Activated CD8-positive, alpha-beta T cell treated with anti-CD3 and anti-CD28 coated beads for 36 hours (primary cell): Measurements from ENCODE around the gene TDRKH. TPM values are rescaled to one million over a fixed set of nuclear protein-coding genes. Genes with fewer than 3 reads are reported as not detected.

Experiments
- ATAC-seq: fragments of 200-7000 bp; cut with Tn5 transposase; one replicate; pipeline ENCODE4 v1.10.0; 2021; ENCODE audit warnings: mild to moderate bottlenecking, moderate library complexity
- CTCF ChIA-PET: fragments of 350-600 bp; sonication (Branson Sonifier 250); formaldehyde crosslinking; loops from one replicate; lab custom pipeline; 2021; ENCODE audit warnings: antibody characterized with exemption; lab: Charles Lee
- POLR2A ChIA-PET: fragments of 350-600 bp; sonication (Branson Sonifier 250); formaldehyde crosslinking; loops from one replicate; lab custom pipeline; 2021; ENCODE audit warnings: antibody characterized with exemption; lab: Charles Lee
- DNase-seq: peaks from one replicate; pipeline ENCODE4 v3.0.0-alpha.2; 2020
- H3K27ac Mint-ChIP-seq: one replicate; pipeline ENCODE4 v1.8.0; 2021; ENCODE audit warnings: mild to moderate bottlenecking, mixed read lengths
- H3K27me3 Mint-ChIP-seq: one replicate; pipeline ENCODE4 v1.8.0; 2021; ENCODE audit warnings: mixed read lengths
- H3K36me3 Mint-ChIP-seq: one replicate; pipeline ENCODE4 v1.8.0; 2021; ENCODE audit warnings: low read depth, mixed read lengths
- H3K4me1 Mint-ChIP-seq: one replicate; pipeline ENCODE4 v1.8.0; 2021; ENCODE audit warnings: low read depth, mixed read lengths
- H3K4me3 Mint-ChIP-seq: one replicate; pipeline ENCODE4 v1.8.0; 2021; ENCODE audit warnings: mild to moderate bottlenecking, moderate library complexity, mixed read lengths
- H3K9me3 Mint-ChIP-seq: one replicate; pipeline ENCODE4 v1.8.0; 2021; ENCODE audit warnings: mixed read lengths
- CTCF ChIP-seq: fragments of 200-600 bp; IDR thresholded peaks from one replicate; pipeline ENCODE4 v1.8.0; 2022; ENCODE audit warnings: antibody characterized with exemption, mild to moderate bottlenecking
- intact Hi-C: fragments of 100-400 bp; cut with micrococcal nuclease; formaldehyde crosslinking; loops from one replicate; pipeline ENCODE4 v1.10.0; 2022
- total RNA-seq, 2 experiments: library from RNA; stranded (reverse); gene quantifications; one replicate each; pipeline ENCODE4 v1.2.3, GENCODE V29; 2021

Gene TDRKH
- total RNA-seq, 2 experiments from 2014 or later = 9.7 to 10.5 TPM

- H3K9me3 Mint-ChIP-seq = no peaks in the 10 kb centered on the region
Measured at GRCh38 chr1:151807766-151808165, 17.5 kb upstream of the TDRKH start.

GRCh38 chr1:151807131-151807530, 16.8 kb upstream of the TDRKH start:
- ChIA-PET CTCF (interaction anchor here (0.9 to 1.6 kb wide), 4 partner anchors 9 to 76 kb away, joined by 3 to 4 read pairs (median 3); no protein-coding TSS in a partner anchor), POLR2A (interaction anchor here (1.2 kb wide), 1 partner anchor 18 kb away, joined by 3 read pairs; the partner anchor contains the start of gene TDRKH)
- ATAC-seq (no peak), DNase-seq (no peak)
- no peak overlapping the region for H3K4me3 Mint-ChIP-seq
- H3K27ac Mint-ChIP-seq = no peak overlapping the region
- H3K27me3 Mint-ChIP-seq = no peaks in the 10 kb centered on the region
- H3K4me1 Mint-ChIP-seq = no peaks in the 10 kb centered on the region
- intact Hi-C loops = no loop called here
- no peaks in the 10 kb centered on the region for H3K9me3 Mint-ChIP-seq
- no peaks in the 10 kb centered on the region for H3K36me3 Mint-ChIP-seq
- TF ChIP-seq CTCF = no peak

More at GRCh38 chr1:151807766-151808165, 17.5 kb upstream of the TDRKH start:
- no peaks in the 10 kb centered on the region for H3K27me3 Mint-ChIP-seq
- DNase-seq (no peak), ATAC-seq (no peak)
- ChIA-PET POLR2A (interaction anchor here (1.0 to 1.2 kb wide), 2 partner anchors 10 to 18 kb away, joined by 4 to 5 read pairs; no protein-coding TSS in a partner anchor), CTCF (interaction anchor here (1.0 to 1.6 kb wide), 3 partner anchors 9 to 92 kb away, joined by 3 to 4 read pairs (median 3); no protein-coding TSS in a partner anchor)
- intact Hi-C loops = no loop called here
- no peak overlapping the region for H3K4me3 Mint-ChIP-seq
- no peaks in the 10 kb centered on the region for H3K36me3 Mint-ChIP-seq
- TF ChIP-seq CTCF = no peak
- H3K4me1 Mint-ChIP-seq = no peaks in the 10 kb centered on the region
- H3K27ac Mint-ChIP-seq = no peak overlapping the region

GRCh38 chr1:151806170-151806569, 15.9 kb upstream of the TDRKH start:
- no peaks in the 10 kb centered on the region for H3K36me3 Mint-ChIP-seq
- no peaks in the 10 kb centered on the region for H3K9me3 Mint-ChIP-seq
- no peak for DNase-seq
- H3K4me1 Mint-ChIP-seq = no peaks in the 10 kb centered on the region
- H3K27ac Mint-ChIP-seq = no peak overlapping the region
- ChIA-PET CTCF (interaction anchor here (1.1 kb wide), 1 partner anchor 53 kb away, joined by 3 read pairs; no protein-coding TSS in a partner anchor), POLR2A (interaction anchor here (1.2 kb wide), 1 partner anchor 17 kb away, joined by 3 read pairs; the partner anchor contains the start of gene TDRKH)
- no peak for TF ChIP-seq CTCF
- ATAC-seq = no peak
- H3K4me3 Mint-ChIP-seq = no peak overlapping the region
- no peaks in the 10 kb centered on the region for H3K27me3 Mint-ChIP-seq
- intact Hi-C loops = no loop called here

GRCh38 chr1:151805066-151805820, 14.9 kb upstream of the TDRKH start, which contains the start of gene LINGO4:
TSS of gene LINGO4 (minus strand) at chr1:151805419. CDS start at chr1:151802704, 2,715 bp downstream.
- CTCF ChIA-PET = no interaction called here
- H3K4me3 Mint-ChIP-seq = no peak within 1 kb of the TSS
- H3K9me3 Mint-ChIP-seq = no peaks in the 10 kb centered on the region
- no peak for ATAC-seq
- intact Hi-C loops = no loop called here
- no peak for TF ChIP-seq CTCF
- no peak for DNase-seq
- peaks cover 6% of the 10 kb centered on the region for H3K4me1 Mint-ChIP-seq
- H3K36me3 Mint-ChIP-seq = no peaks in the 10 kb centered on the region
- no peaks in the 10 kb centered on the region for H3K27me3 Mint-ChIP-seq
- POLR2A ChIA-PET = no interaction called here
- no peak within 1 kb of the TSS for H3K27ac Mint-ChIP-seq

- Mint-ChIP-seq H3K27ac (no peak overlapping the region), H3K36me3 (no peaks in the 10 kb centered on the region), H3K9me3 (no peaks in the 10 kb centered on the region), H3K4me3 (no peak overlapping the region), H3K4me1 (peaks cover 10% of the 10 kb centered on the region), H3K27me3 (no peaks in the 10 kb centered on the region)
- intact Hi-C loops = no loop called here
- no peak for DNase-seq
- ATAC-seq = no peak
- no peak for TF ChIP-seq CTCF
- POLR2A ChIA-PET = interaction anchor here (1.3 kb wide), 1 partner anchor 16 kb away, joined by 4 read pairs; no protein-coding TSS in a partner anchor
- CTCF ChIA-PET = interaction anchor here (0.8 kb wide), 1 partner anchor 24 kb away, joined by 3 read pairs; no protein-coding TSS in a partner anchor
Measured at GRCh38 chr1:151803915-151804314, 13.6 kb upstream of the TDRKH start.
